AG09319 (cell line): Measurements from ENCODE around the gene EIF2S1.
"Not testable (repeated sequence)": the region's sequence is repeated elsewhere in the genome, so short reads cannot be mapped to it uniquely, and the experiment has no call there.

ENCODE experiments used
- DNase-seq: peaks from one replicate; pipeline ENCODE4 v3.0.0-alpha.2; 2010; ENCODE audit warnings: low read depth; ENCODE audit errors: extremely low read depth
- CTCF ChIP-seq: IDR thresholded peaks from 2 replicates; pipeline ENCODE4 v1.5.1; 2011; ENCODE audit warnings: low read depth, mild to moderate bottlenecking, inconsistent platforms, low read length, moderate library complexity

The EIF2S1 gene

GRCh38 chr14:67396381-67396970 lies 36.3 kb downstream of the EIF2S1 start:
- no peak for TF ChIP-seq CTCF
- no peak for DNase-seq

DNA sequence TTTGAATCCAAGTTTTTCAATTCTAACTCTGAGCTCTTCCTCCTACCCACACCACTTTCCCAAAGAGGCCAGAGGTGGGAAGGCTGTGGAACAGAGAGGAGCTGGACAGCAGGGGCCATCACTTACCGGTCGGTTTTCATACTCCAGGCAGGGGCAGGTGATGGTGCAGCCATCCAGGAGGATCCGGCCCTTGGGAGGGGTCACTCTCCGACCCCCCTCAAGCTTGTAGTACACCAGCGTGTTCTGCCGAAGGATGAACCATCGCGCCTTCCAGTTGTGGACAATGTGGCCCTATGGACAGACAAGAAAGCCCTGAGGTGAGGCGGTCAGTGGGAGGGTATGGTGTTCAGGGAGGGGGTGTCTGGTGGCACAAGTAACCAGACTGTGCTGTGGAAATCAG lies 37.4 kb downstream of the EIF2S1 start:
- no peak for DNase-seq
- no peak for TF ChIP-seq CTCF

DNA sequence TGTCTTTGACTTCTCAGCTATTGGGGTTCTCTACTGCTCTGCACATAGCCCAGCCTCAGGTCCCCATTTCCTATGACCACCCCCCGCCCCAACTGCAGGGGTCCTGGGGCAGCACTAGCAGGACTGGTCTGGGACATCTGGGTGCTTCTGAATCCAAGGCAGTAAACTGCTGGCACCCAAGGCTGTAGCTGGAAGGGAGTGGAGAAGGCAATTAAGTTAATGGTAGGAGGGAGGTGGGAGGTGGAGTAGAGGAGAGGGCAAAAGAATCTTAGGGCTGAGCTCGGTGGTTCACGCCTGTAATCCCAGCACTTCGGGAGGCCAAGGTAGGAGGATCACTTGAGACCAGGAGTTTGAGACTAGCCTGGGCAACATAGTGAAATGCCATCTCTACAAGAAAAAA lies 40.3 kb downstream of the EIF2S1 start:
- DNase-seq = no peak
- TF ChIP-seq CTCF = no peak

GRCh38 chr14:67405771-67406170 lies 45.6 kb downstream of the EIF2S1 start:
- no peak for TF ChIP-seq CTCF

GRCh38 chr14:67408122-67408801 lies 48.1 kb downstream of the EIF2S1 start:
- not testable (repeated sequence) for DNase-seq

More at GRCh38 chr14:67405771-67406170, 45.6 kb downstream of the EIF2S1 start:
- DNase-seq = no peak

DNA sequence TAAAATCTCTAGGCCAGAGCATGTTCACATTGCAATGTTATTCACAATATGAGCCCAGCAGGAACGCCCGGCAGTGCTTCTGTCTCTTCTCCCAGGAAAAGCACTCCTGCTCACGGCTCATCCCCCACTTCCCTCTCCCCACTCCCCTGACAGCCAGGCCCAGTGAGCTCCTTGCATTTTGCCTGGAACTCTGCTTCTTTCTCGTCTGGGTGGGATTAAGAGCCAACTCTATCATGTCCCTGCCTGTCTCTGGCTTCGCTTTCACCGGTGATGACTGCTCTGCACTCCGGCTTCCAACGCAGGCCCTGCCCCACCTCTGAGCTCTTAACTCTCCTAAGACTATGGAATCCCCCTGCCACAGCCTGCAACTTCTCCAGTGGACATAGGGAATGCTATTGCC lies 49.3 kb downstream of the EIF2S1 start:
- no peak for DNase-seq

DNA sequence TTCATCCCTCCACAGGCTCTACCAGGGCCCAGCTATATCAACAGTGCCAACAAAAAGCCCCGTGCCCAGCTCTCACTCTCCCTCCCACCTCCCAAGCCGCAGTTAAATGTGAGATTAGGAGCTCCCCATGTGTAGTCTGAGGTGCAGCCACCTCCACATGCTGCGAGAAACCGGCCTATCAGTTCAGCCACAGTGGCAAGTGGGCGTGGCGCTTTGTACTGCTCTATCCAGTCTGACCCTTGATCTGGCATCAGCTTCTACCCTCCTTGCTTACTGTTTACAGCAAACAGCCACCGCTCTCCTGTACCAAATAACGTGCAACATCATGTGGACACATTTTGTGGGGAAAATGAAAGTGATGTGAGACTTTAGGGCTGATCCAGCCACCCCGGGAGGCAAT lies 50.2 kb downstream of the EIF2S1 start:
- no peak for TF ChIP-seq CTCF
- no peak for DNase-seq

More for the DNA sequence above, 49.3 kb downstream of the EIF2S1 start:
- no peak for TF ChIP-seq CTCF

DNA sequence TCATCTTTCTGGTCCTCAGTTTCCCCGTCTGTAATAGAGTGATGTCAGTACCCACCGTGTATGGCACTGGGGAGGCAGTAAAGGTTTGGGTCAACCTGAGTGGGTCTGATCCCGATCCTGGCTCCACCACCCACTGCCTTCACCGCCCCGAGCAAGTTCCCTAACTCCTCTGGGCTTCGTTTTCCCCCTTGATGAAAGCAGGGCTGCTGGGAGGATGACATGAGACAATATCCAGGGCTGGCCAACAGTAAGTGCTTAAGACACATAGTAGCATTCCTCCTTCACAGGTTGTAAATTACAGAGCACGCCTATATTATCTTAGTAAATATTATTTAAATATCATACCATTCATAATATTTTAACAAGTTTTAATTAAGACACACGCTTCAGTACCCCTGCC lies 51.2 kb downstream of the EIF2S1 start:
- DNase-seq = no peak
- no peak for TF ChIP-seq CTCF
